ENCODE measurements around the gene PTTG1IP.
A peak's percentile ranks its signal among the peaks of the same experiment; 100 is the strongest.

The PTTG1IP gene

DNA sequence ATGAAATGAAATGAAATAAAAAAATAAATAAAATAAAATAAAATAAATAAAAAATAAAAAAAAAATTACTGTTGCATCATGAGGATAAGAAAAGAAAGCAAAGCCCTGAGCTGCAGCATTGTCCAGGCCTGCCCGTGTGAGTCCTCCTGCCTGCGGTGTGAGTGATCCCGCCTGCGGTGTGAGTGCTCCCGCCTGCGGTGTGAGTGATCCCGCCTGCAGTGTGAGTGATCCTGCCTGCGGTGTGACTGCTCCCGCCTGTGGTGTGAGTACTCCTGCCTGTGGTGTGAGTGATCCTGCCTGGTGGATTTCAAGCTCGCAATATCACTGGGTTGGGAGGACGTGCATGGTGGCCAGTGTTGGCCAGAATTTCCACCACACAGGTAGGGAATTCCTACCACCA, 22.4 kb upstream of the PTTG1IP start:
- DNase-seq: no peak

GRCh38 chr21:44894687-44895302, 21.3 kb upstream of the PTTG1IP start:
- no peak for DNase-seq

DNA sequence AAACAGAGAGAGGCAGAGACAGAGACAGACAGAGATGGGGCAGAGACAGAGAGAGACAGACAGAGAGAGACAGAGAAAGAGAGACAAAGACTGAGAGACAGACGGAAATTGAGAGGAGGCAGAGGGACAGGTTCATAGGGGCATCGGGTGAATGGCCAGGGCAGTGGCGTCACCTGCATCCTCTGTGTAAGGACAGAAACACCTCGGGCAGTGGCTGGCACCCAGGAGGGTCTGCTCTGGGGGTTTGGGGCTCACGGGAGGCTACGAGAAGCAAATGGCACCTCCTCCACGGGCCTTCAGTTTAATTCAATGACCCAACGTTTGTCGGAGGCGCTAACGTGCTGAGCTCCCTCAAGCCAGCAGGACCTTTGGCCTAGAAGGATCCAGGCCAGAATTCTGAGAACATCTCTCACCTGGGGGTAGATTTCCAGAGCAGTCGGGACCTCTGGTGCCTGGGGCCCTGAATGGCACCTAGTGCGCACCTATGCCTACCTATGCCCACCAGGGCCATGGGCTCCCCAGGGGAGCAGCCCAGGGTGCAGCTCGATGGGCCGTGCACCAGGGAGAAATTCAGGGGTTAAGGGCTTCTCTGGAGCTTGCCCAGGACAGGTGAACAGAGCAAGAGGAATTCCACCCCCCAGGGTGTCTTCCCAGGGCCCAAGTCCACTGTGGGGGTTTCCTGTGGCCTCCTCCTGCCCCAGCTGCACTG, 20.6 kb upstream of the PTTG1IP start:
- DNase-seq: no peak

- no peak for DNase-seq
These were observed 19.7 kb upstream of the PTTG1IP start for GRCh38 chr21:44893278-44893556.

- peak; percentile 46 for DNase-seq
These were observed 19.2 kb upstream of the PTTG1IP start for GRCh38 chr21:44892536-44893277.

DNA sequence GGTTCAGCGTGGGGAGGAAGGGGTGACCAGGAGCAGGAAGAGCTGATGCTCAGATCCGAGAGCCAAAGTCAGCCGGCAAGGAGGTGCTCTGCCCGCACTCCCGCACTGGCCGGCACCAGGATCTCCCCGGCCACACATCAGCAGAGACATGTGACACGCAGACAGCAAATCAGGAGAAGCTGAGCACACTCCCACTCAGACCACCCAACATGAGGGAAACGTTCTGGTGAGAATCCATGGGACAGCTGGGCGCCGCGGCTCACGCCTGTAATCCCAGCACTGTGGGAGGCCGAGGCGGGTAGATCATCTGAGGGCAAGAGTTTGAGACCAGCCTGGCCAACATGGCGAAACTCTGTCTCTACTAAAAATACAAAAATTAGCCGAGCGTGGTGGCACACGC, 18.6 kb upstream of the PTTG1IP start:
- peak; percentile 19 for DNase-seq

- no peak for DNase-seq
These were observed 18.1 kb upstream of the PTTG1IP start for GRCh38 chr21:44891631-44892031.

- no peak for DNase-seq
These were observed 17.6 kb upstream of the PTTG1IP start for GRCh38 chr21:44890961-44891541.

GRCh38 chr21:44890338-44890931, 16.9 kb upstream of the PTTG1IP start:
- DNase-seq: no peak

GRCh38 chr21:44889625-44890337, 16.3 kb upstream of the PTTG1IP start:
- DNase-seq: no peak

DNA sequence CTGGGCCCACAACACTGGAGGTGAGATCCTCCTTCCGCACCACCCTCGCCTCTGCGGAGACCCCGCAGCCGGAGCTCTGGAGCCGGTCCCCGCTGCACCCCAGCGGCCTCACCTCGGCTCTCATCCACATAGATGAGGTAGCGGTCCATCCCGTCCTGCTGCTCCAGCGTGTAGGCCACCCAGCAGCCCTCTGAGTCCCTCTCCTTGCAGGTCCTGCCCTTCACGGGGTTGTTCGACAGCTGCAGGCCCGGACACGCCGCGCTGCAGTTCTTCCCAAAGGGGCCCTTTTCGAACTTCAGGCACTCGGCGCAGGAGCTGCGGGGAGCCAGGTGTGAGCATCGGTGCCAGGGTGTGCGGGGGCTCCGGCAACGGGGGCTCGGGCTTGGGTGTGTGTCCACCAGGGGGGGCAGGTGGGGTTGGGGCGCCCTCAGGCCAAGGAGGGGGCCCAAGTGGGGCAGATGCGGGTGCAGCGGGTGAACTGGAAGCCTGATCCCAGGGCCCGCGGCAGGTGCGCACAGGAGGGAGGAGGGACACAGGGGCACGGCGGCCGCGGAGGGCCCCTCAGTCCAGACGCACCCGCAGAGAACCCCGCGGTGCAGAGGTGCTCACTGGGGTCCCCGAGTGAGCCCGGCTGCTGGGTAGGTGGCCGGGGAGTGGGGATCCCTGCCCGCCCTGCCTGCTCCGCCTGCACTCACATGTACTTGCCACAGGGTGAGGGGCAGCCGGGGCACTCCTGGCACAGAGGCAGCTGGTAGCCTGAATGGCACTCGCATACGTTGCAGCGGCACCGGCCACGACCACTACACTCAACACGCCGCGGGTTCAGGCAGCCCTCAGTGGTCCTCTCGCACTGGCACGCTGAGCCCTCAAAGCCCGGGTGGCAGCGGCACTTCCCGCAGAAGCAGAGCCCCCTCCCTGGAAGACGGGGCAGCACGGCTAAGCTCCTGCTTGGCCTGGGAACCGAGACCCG, 15.4 kb upstream of the PTTG1IP start:
- DNase-seq: no peak

GRCh38 chr21:44887807-44888580, 14.5 kb upstream of the PTTG1IP start:
- DNase-seq: no peak

GRCh38 chr21:44887126-44887806, 13.8 kb upstream of the PTTG1IP start:
- DNase-seq: no peak

DNA sequence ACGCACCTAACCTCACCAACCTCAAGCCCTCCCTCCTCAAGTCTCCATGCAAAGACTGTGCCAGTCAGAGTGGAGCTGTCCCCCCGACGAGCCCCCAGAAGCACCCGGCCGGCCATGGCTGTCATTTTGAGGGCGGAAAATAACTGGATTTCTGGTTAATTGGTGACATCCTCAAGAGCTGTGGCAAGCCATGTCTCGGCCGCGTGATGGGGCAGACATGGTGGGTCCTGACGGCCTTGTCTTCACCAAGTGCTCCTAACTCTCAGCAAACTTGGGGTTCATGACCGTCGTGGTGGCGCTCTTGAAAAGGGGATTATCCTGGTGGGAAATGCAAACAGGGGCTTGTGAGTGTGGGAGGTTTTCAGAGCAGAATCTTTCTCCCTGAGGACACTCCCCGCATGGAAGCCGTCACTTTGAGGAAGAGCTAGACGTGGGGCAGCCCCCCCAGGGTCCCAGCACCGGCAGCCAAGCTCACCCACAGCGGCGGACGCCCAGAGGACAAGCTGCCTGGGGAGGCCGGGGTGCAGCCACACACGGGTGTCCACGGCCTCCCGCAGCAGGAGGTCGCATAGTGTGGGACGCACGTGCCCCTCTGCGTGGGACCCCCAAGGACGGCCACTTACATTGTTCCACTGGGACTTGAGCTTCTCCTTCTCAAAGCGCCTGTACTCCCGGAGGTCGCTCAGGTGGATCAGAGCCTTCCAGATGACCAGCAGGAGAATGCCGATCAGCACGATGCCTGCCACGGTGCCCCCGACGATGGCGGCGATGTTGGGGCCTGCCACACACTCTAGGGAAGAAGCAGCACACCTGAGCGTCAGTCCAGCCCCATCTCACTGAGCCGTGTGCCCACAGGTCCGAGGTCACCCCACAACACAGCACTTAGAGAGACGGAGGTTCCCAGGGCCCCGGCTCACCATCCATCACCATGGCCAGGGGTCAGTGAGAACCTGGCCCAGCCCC, 12.9 kb upstream of the PTTG1IP start:
- no peak for DNase-seq

DNA sequence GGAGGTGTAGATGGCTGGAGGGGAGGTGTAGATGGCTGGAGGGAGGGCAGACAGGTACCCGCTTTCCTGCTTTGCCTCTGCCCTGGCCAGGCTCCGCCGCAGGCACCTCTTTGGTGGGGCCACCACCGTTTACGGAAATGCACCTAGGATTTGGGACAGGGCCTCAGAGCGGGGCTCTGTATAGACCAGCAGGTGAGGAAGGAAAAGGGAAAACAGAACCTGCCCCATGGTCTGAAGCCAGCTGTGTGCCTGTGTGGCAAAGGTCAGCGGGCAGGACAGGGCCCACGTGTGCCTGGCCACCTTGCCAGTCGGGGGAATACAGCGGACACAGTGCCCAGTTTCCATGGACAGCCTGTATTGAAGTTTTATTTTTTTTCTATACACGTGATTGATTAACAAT, 12.1 kb upstream of the PTTG1IP start:
- DNase-seq: no peak

DNA sequence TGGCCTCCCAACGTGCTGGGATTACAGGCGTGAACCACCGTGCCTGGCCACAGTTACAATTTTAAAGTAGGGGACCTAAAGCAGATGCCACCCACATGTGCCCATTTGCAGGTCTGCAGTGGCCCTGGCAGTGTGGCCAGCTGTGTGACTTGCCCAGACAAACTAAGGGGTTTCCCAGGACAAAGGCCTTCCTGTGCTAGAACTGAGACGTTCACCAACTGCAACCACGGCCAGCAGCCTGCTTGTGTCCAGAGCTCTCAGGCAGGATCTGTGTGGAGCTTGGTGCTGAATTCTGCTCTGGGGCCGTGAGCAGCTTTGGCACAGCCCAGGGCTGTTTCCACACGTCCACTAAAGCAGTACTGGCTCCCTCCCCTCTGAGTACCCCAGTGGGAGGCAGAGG, 10.6 kb upstream of the PTTG1IP start:
- no peak for DNase-seq

DNA sequence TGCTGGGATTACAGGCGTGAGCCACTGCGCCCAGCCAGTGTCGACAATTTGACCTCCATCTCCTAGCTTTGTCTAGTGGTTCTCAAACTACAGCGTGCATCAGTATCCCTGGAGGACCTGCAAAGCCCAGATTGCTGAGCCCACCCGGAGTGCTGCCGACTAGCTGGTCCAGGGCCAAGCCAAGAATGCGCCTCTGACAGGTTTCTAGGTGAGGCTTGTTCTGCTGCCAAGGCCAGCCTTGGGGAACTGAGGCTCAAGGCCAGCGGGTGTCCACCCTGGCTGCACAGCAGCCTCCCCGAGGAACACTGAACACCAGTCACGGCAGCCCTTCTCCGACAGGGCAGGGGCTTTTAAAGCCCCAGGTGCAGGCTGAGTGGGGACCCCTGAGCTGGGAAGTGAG, 9.8 kb upstream of the PTTG1IP start:
- DNase-seq: no peak

DNA sequence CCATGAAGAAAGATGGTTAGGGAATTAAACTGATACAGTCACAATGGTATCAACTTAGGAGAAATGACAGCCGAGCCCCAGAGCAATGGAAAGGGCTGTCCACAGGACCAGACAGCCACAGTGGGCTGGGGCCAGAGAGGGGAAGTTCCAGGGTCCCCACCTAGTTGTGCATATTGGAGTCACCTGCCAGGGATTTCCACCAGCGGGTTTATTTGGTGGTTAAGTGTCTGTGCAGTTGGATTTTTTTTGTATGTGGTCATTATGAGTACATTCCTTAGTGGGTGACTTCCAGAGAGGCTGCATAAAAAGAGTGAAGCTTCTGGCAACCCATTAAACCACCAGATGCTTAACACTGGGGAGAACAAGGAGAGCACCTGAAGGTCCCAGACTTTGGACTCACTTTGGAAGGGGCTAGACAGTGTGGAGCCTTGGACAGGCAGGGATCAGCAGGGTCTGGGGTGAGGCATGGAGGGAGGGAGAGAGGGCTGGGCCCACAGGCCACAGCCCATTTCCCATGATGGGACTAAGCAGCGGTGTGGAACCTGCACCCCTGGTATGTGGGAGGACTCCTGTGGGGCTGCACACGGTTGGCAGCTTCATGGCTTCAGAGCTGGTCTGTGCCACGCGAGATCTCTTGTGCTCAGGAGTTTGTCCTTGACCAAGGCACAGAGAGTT, 7.8 kb upstream of the PTTG1IP start:
- peak; percentile 59 for DNase-seq
